CMK (cell line): Measurements from ENCODE around the gene HOXD12.

Experiments
- DNase-seq: peaks from one replicate; pipeline ENCODE4 v3.0.0-alpha.2; 2010; ENCODE audit warnings: low read depth

Gene HOXD12

GRCh38 chr2:176149481-176149938, 49.9 kb downstream of the HOXD12 start:
- no peak for DNase-seq

GRCh38 chr2:176149939-176150583, 50.5 kb downstream of the HOXD12 start:
- DNase-seq, result no peak

- DNase-seq, result no peak
Measured at GRCh38 chr2:176150584-176151441, 51.2 kb downstream of the HOXD12 start.

- no peak for DNase-seq
Measured at GRCh38 chr2:176151442-176152287, 52.1 kb downstream of the HOXD12 start, which contains the start of gene HOXD4. Gene HOXD4 (plus strand): TSS chr2:176151550. CDS start chr2:176151634, 84 bp downstream.
